COR-L47 (cell line): ENCODE results near the gene GOPC.

Experiments
- DNase-seq: peaks from one replicate; lab custom pipeline; 2025; lab: John Stamatoyannopoulos, UW

The GOPC gene

GRCh38 chr6:117595099-117595923 lies 7.0 kb downstream of the GOPC start:
- no peak for DNase-seq

- DNase-seq, result no peak
Measured at GRCh38 chr6:117592983-117593759, 9.1 kb downstream of the GOPC start.

GRCh38 chr6:117591405-117591804 lies 10.9 kb downstream of the GOPC start:
- DNase-seq, result no peak

GRCh38 chr6:117590447-117590846 lies 11.9 kb downstream of the GOPC start:
- no peak for DNase-seq

DNA sequence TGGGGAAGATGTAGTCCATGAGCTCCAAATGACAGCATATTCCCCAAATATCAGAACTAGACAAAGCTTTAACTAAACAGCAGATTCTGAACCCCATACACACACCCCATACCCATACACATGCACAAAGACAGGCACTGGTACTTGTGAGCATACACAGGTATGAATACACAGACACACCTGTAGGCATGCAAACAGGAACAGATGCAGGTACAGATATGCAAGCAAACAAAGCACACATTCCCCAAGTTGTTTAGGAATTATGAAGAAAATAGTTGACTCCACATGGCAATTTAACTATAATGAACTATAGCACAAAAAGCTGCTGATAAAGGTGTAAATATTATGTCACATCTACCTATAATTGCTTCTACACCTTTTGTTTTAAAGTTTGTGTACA lies 16.7 kb downstream of the GOPC start:
- no peak for DNase-seq

- no peak for DNase-seq
Measured at GRCh38 chr6:117574198-117574597, 28.1 kb downstream of the GOPC start.

GRCh38 chr6:117573006-117573680 lies 29.2 kb downstream of the GOPC start:
- DNase-seq, result no peak

- DNase-seq, result no peak
Measured at GRCh38 chr6:117568831-117569410, 33.4 kb downstream of the GOPC start.

- DNase-seq, result no peak
Measured at GRCh38 chr6:117568247-117568646, 34.1 kb downstream of the GOPC start.

DNA sequence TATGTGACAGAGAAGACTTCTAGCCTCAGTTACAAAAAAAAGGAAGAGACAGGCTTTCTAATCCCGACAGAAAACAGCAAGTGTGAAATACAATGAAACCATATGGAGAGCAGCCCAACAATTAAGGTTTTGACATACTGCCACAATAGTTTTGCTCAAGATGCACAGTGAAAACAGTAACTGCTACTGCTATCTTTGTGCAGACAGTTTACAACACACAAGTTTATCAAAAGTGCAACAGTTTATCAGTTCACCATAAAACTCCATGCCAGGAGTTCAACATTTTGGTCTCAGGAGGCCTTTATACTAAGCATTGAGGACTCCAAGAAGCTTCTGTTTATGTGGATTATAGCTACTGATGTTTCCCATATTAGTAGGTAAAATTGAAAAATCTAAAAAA lies 37.6 kb downstream of the GOPC start:
- DNase-seq, result no peak

- DNase-seq, result no peak
Measured at GRCh38 chr6:117561128-117561527, 41.2 kb downstream of the GOPC start.

- DNase-seq, result no peak
Measured at GRCh38 chr6:117559299-117559698, 43.0 kb downstream of the GOPC start.

DNA sequence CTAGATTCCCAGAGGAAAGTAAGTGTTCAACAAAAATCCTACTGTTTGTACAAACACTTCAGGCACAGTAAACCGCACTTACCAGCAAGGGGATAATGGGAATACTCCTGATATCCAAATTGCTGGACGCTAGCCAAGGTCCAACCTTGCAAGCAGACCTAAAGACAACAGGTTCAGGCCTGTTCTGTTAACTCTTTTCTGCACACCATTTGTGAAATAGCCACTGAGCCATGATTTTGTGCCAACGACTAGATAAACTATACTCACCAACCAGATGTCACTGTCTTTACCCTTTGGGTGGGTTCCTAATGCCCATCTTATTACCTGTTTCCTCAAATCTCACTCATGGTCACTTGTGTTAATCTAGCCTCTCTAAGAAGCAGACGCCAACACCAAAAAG lies 43.5 kb downstream of the GOPC start:
- DNase-seq, result no peak

DNA sequence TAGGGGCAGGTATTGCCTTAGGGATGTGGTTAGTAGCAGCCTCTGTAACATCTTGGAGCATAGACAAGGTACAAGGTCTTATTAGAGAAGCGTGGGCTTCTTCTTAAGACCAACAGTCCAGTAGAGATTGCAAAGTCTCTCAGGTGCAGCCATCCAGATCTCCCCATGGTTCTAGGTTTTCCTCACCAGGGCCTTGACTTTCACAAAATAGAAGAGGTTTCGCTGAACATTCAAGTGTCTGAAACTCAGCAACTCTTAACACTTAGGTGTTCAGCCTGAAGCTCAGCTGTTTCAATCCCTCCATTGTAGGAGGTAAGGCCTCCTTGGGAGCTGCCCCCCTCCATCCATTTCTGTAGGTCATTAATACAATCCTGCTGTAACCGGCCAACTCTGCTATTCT lies 44.4 kb downstream of the GOPC start:
- no peak for DNase-seq

- no peak for DNase-seq
Measured at GRCh38 chr6:117555882-117556498, 46.3 kb downstream of the GOPC start.

- no peak for DNase-seq
Measured at GRCh38 chr6:117555262-117555849, 47.0 kb downstream of the GOPC start.

GRCh38 chr6:117553142-117553541 lies 49.2 kb downstream of the GOPC start:
- DNase-seq, result no peak

DNA sequence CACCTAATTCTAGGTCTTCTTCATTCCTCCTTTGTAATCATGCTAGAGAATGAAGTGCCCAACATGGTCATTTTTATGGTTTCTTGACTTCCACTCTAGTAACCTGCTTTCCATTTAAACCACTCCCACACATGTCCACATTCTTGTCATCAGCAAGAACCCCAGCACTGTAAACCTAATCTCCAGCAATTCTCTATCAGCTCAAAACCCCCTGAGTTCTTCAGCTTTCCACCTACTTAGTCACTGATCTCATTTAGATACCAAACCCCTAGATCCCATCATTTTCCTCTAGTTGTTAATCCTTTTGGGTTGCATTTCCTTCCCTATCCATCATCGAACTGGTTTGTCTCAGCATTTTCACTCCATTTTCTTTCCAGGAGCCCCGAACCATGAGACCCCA lies 49.7 kb downstream of the GOPC start:
- DNase-seq, result no peak

DNA sequence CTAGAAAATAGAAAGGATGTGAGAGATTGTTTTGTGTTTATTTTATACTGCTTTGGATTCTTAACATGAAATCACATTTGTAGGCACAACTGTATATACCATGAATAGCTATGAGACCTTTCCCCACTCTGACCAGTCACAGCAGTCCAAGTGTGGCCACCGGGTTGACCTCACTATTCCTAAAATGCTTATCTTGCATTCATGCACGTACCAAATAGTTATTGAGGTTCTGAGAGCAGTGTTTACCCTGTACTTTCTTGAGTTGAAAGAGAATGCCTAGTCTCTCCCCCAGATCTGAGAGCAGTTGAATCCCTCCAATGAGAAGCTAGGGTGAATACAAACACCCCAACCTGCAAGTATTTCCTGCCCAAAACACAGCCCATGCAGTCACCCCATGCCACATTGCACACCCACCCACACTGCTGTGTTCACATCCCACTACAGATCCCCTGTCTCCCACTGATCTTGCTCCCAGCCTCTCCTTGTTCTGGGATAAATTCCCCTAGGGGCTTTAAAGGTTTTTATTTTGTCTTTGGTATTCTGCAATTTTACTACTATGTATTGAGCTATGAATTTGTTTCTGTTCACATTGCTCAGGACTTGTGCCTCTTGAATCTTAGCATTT lies 51.6 kb downstream of the GOPC start:
- DNase-seq, result no peak

DNA sequence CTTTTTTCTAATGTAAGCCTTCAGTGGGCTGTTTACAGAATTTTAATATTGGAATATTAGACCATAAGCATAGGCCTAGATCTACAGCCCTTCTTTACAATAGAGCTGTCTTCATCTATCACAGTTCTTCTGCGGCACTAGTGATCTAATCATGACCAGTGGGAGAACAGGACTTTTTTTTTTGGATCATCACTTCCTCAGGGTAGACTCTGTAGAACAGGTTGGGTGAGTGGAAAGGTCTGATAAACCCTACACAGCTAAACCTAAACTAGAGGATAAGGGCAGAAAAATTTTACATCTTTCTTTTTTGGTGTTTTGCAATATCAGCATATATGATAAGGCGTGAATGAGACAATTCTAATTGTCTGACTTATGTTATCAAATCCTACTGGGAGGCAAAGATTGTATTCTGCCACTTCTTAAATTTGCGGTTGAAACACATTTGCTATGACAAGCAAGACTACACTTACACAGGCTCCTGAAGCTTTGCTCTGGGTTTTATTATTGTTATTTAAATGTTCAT lies 52.2 kb downstream of the GOPC start:
- no peak for DNase-seq

GRCh38 chr6:117549611-117550010 lies 52.7 kb downstream of the GOPC start:
- no peak for DNase-seq
